22Rv1 (cell line): ENCODE results near the gene NELFE.

ENCODE experiments used
- H3K27ac ChIP-seq: fragments of 450-650 bp; 2 replicates; pipeline ENCODE4 v1.5.1; 2017
- CTCF ChIP-seq: fragments of 450-650 bp; IDR thresholded peaks from 2 replicates; pipeline ENCODE4 v1.5.1; 2017; ENCODE audit warnings: mild to moderate bottlenecking
- ZFX ChIP-seq: fragments of 450-650 bp; IDR thresholded peaks from 2 replicates; pipeline ENCODE4 v1.6.1; 2017; ENCODE audit warnings: antibody characterized with exemption, borderline replicate concordance

The NELFE gene

GRCh38 chr6:31966506-31966905, 7.7 kb upstream of the NELFE start:
- TF ChIP-seq CTCF: no peak
- no peak for TF ChIP-seq ZFX

DNA sequence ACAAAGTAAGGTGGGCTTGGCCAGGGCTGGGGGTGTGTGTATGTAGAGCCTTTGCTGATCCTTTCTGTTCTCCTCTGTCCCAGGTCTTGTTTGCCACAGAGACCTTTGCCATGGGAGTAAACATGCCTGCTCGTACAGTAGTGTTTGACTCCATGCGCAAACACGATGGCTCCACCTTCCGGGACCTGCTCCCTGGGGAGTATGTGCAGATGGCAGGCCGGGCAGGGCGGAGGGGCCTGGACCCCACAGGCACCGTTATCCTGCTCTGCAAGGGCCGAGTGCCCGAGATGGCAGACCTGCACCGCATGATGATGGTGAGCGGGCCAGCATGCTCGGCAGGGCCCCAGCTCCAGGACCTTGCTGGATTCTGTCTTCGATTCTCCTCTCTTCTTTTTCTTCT, 6.9 kb upstream of the NELFE start:
- no peak overlapping the region for H3K27ac ChIP-seq
- TF ChIP-seq ZFX (no peak), CTCF (no peak)

More at GRCh38 chr6:31966506-31966905, 7.7 kb upstream of the NELFE start:
- H3K27ac ChIP-seq: no peak overlapping the region

- no peak overlapping the region for H3K27ac ChIP-seq
- TF ChIP-seq ZFX (no peak), CTCF (no peak)
Observed at GRCh38 chr6:31963921-31964320, 5.2 kb upstream of the NELFE start.

- no peak overlapping the region for H3K27ac ChIP-seq
- no peak for TF ChIP-seq ZFX
- no peak for TF ChIP-seq CTCF
Observed at GRCh38 chr6:31961616-31962015, 2.8 kb upstream of the NELFE start.

GRCh38 chr6:31958412-31958740, 395 bp downstream of the NELFE start:
- H3K27ac ChIP-seq: peak overlapping the region; percentile 72
- TF ChIP-seq CTCF (no peak), ZFX (no peak)

DNA sequence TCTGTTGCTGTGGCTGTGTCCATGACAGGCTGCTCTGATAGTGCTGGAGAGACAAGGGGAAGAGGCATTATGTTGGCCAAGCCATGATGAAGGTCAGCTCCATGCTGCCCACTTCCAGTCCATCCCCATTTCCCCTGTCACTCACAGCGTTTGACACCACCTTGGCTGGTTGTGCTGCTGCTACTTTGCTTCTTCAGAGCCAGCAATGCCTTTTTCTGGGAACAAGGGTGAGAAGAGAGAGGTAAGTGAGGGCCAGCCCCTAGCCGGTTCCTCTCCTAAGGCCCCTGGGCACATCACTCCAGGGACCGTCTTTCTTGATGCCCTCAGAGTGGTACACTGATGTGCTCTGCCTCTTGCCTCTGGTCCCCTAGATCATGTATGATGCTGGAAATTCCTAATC, 2.0 kb downstream of the NELFE start:
- H3K27ac ChIP-seq: no peak overlapping the region
- TF ChIP-seq ZFX: no peak
- TF ChIP-seq CTCF: no peak

GRCh38 chr6:31954511-31954910, 4.3 kb downstream of the NELFE start:
- TF ChIP-seq CTCF: no peak
- TF ChIP-seq ZFX: no peak
- no peak overlapping the region for H3K27ac ChIP-seq

DNA sequence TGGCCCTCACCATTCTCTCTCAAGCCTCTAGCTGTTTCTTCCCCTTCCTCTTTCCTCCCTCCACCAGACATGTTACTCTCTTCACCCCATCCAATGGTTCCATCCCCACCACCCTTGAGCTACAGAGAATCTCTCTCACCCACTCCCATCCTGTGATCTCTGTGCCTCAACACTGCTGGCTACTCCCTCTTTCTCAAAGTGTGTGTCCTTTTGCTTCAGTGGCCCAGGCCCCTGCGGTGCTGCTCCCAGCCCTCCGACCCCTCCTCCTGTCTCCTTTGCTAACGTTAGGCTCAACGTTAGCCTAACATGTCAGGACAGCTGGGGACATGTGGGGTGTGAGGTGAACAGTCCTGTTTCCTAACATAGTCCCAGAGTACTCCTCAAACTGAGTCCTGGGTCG, 5.9 kb downstream of the NELFE start:
- H3K27ac ChIP-seq: no peak overlapping the region
- no peak for TF ChIP-seq ZFX
- no peak for TF ChIP-seq CTCF
